Measurements from ENCODE around the gene ACBD3.

Gene ACBD3

GRCh38 chr1:226148121-226148648 lies 38.4 kb downstream of the ACBD3 start:
- TF ChIP-seq CTCF (IDR thresholded peaks at IDR 0.05; ENCODE audit: extremely low read depth, insufficient read depth, missing control alignments) = no peak
- no peak for DNase-seq (ENCODE audit: low spot score)
- in situ Hi-C loops (cut with MboI; ENCODE audit: low pct_unique_long_range_greater_than_20kb, low sequenced_read_pairs, unreplicated experiment) = no loop called here

GRCh38 chr1:226144045-226144444 lies 42.5 kb downstream of the ACBD3 start:
- DNase-seq (ENCODE audit: low spot score) = no peak
- no peak for TF ChIP-seq CTCF (IDR thresholded peaks at IDR 0.05; ENCODE audit: extremely low read depth, insufficient read depth, missing control alignments)
- in situ Hi-C loops (cut with MboI; ENCODE audit: low pct_unique_long_range_greater_than_20kb, low sequenced_read_pairs, unreplicated experiment) = no loop called here

- no peak for DNase-seq (ENCODE audit: low spot score)
- in situ Hi-C loops (cut with MboI; ENCODE audit: low pct_unique_long_range_greater_than_20kb, low sequenced_read_pairs, unreplicated experiment) = loop anchor here (10.0 kb wide), 1 partner anchor 199 kb away; no protein-coding TSS in a partner anchor
- no peak for TF ChIP-seq CTCF (IDR thresholded peaks at IDR 0.05; ENCODE audit: extremely low read depth, insufficient read depth, missing control alignments)
These were observed 50.8 kb downstream of the ACBD3 start for GRCh38 chr1:226135709-226136108.

- no peak for TF ChIP-seq CTCF (IDR thresholded peaks at IDR 0.05; ENCODE audit: extremely low read depth, insufficient read depth, missing control alignments)
- in situ Hi-C loops (cut with MboI; ENCODE audit: low pct_unique_long_range_greater_than_20kb, low sequenced_read_pairs, unreplicated experiment) = loop anchor here (10.0 kb wide), 1 partner anchor 200 kb away; no protein-coding TSS in a partner anchor
- DNase-seq (ENCODE audit: low spot score) = peak; percentile 6
These were observed 51.4 kb downstream of the ACBD3 start for GRCh38 chr1:226135059-226135651.

GRCh38 chr1:226134170-226135058 lies 52.1 kb downstream of the ACBD3 start:
- peak; percentile 12 for DNase-seq (ENCODE audit: low spot score)
- in situ Hi-C loops (cut with MboI; ENCODE audit: low pct_unique_long_range_greater_than_20kb, low sequenced_read_pairs, unreplicated experiment) = loop anchor here (5.0 to 10.0 kb wide), 2 partner anchors 53 to 200 kb away; partner anchors contain the start of gene ACBD3
- no peak for TF ChIP-seq CTCF (IDR thresholded peaks at IDR 0.05; ENCODE audit: extremely low read depth, insufficient read depth, missing control alignments)

- DNase-seq (ENCODE audit: low spot score) = peak; percentile 8
- TF ChIP-seq CTCF (IDR thresholded peaks at IDR 0.05; ENCODE audit: extremely low read depth, insufficient read depth, missing control alignments) = no peak
- in situ Hi-C loops (cut with MboI; ENCODE audit: low pct_unique_long_range_greater_than_20kb, low sequenced_read_pairs, unreplicated experiment) = loop anchor here (5.0 to 10.0 kb wide), 2 partner anchors 54 to 201 kb away; partner anchors contain the start of gene ACBD3
These were observed 52.9 kb downstream of the ACBD3 start for GRCh38 chr1:226133504-226134123.
